Measurements from ENCODE around the gene ZAP70.

The ZAP70 gene

DNA sequence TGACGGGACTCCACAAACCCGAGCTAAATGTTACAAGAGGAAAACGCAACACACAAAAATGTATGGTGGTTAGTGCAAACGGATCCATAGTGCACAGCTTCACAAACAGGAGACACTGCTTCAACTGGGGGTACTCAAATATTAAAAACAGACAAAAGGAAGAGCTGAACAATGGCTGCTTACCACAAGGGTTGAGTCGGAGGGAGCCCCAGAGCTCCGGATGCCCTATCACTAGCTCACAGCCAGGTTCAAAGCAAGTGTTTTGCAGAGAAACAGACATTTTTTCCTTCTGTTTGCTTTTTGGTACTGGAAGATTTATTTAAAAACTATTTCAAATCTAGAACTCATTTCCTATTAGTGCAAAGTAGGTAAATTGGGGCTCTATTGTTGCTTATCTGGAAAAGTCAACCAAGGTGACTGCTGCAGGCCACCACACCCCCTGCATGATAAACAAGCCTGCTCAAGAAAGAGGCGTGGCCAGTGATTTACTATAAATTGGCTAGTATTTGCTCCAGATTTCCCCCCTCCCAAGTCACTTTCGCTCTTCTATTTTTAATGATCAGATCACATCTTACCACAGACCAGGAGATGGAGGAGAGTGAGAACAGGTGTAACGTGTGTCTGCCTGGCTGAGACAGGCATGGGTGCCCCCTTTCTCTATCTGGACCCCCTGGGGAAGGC lies 46.5 kb downstream of the ZAP70 start:
- H3K27ac ChIP-seq (ENCODE audit: low read depth, low read length), result no peak overlapping the region
- no peaks in the 10 kb centered on the region for H3K4me1 ChIP-seq (ENCODE audit: control insufficient read depth, insufficient read depth, low read length)
- peaks cover 57% of the 10 kb centered on the region for H3K36me3 ChIP-seq (ENCODE audit: control insufficient read depth, insufficient read depth, low read length)

DNA sequence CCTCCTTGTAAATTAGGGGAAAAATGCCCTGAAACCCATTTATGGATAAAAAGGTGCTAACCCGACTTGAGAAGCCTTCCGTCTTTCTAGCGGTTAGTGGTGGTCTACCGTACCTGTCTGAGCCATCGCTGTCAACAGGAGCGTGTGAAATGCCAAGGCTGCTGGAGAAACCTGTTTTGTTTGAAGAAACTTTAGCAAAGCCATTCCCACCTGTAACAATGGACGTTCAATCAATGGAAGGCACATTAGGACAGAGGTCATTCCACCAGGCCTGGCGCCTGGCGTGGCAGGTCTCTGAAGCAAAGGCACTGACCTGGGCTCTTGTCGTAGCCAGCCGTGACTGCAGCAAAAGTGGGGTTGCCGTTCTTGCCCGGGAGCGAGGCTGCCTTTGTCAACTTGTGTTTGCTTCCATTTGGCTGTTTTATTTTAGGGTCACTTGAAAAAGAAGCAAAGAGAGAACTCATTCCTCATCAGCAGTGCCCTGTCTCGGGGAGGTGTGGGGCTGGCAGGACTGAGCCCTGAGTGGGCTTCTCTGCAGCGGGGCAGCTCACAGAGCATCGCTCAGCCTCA lies 47.2 kb downstream of the ZAP70 start:
- H3K27ac ChIP-seq (ENCODE audit: low read depth, low read length), result no peak overlapping the region
- H3K4me1 ChIP-seq (ENCODE audit: control insufficient read depth, insufficient read depth, low read length), result no peaks in the 10 kb centered on the region
- H3K36me3 ChIP-seq (ENCODE audit: control insufficient read depth, insufficient read depth, low read length), result peaks cover 57% of the 10 kb centered on the region
- H3K27me3 ChIP-seq (ENCODE audit: control insufficient read depth, insufficient read depth, low read length), result no peaks in the 10 kb centered on the region
- H3K4me3 ChIP-seq (ENCODE audit: low read length), result no peak overlapping the region
- H3K9ac ChIP-seq (ENCODE audit: low read length), result no peak overlapping the region

More for the DNA sequence above, 46.5 kb downstream of the ZAP70 start:
- no peak overlapping the region for H3K9ac ChIP-seq (ENCODE audit: low read length)
- no peak overlapping the region for H3K4me3 ChIP-seq (ENCODE audit: low read length)
- no peaks in the 10 kb centered on the region for H3K27me3 ChIP-seq (ENCODE audit: control insufficient read depth, insufficient read depth, low read length)

DNA sequence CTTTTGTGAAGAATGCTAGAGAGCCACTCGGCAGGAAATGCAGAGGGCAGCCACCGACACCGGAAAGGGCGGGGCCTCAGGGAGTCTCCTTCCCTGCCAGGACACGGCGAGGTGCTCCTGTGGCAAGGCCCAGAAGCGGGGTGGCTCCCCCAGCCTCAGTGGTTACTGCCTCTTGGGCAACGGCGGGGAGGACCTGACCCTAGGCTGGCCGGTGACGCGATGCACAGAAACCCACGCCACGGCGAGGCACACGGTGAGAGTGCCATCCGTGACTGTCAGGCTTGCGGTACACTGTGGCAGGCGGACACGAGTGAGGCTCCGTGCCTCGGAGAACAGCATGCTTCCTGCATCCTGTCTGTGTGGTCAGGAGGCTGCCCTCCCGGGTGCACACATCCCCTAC lies 47.8 kb downstream of the ZAP70 start:
- H3K4me1 ChIP-seq (ENCODE audit: control insufficient read depth, insufficient read depth, low read length), result no peaks in the 10 kb centered on the region
- H3K36me3 ChIP-seq (ENCODE audit: control insufficient read depth, insufficient read depth, low read length), result peaks cover 60% of the 10 kb centered on the region
- H3K27me3 ChIP-seq (ENCODE audit: control insufficient read depth, insufficient read depth, low read length), result no peaks in the 10 kb centered on the region
- H3K27ac ChIP-seq (ENCODE audit: low read depth, low read length), result no peak overlapping the region
- H3K4me3 ChIP-seq (ENCODE audit: low read length), result no peak overlapping the region
- no peak overlapping the region for H3K9ac ChIP-seq (ENCODE audit: low read length)

DNA sequence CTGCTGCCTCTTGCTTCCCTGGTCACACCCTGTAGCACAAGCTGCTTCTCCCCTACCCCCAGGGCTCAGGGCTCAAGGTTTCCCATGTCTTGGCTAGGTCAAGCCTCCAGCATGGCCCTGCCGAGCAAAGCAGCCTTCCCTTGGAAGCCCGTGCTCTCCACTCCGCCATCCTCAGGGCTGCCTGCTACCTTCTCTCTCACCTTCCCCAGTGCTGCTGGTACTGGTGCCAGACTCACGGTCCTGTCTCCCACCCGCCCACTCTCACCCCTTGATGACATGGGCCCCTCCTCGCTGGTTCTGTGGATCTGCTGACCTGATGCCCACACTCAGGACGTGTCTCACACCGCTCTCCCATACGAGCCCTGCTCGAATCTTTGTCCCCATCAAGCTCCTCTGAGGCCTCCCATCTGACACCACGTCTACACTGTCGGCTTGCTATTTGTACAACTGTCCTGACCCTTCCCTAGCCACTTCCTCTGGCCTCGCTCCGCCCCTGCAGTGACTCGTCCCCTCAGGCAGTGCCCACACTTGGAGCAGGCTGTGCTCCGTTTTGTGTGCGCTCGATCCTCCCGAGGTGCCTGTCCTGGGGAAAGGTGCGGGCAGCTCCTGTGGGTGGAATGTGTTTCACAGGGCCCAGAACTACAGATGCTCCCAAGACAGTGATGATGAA lies 49.9 kb downstream of the ZAP70 start:
- Histone ChIP-seq H3K27ac (ENCODE audit: low read depth, low read length) (no peak overlapping the region), H3K36me3 (ENCODE audit: control insufficient read depth, insufficient read depth, low read length) (peaks cover 59% of the 10 kb centered on the region), H3K9ac (ENCODE audit: low read length) (no peak overlapping the region), H3K4me1 (ENCODE audit: control insufficient read depth, insufficient read depth, low read length) (no peaks in the 10 kb centered on the region), H3K27me3 (ENCODE audit: control insufficient read depth, insufficient read depth, low read length) (no peaks in the 10 kb centered on the region), H3K4me3 (ENCODE audit: low read length) (no peak overlapping the region)

DNA sequence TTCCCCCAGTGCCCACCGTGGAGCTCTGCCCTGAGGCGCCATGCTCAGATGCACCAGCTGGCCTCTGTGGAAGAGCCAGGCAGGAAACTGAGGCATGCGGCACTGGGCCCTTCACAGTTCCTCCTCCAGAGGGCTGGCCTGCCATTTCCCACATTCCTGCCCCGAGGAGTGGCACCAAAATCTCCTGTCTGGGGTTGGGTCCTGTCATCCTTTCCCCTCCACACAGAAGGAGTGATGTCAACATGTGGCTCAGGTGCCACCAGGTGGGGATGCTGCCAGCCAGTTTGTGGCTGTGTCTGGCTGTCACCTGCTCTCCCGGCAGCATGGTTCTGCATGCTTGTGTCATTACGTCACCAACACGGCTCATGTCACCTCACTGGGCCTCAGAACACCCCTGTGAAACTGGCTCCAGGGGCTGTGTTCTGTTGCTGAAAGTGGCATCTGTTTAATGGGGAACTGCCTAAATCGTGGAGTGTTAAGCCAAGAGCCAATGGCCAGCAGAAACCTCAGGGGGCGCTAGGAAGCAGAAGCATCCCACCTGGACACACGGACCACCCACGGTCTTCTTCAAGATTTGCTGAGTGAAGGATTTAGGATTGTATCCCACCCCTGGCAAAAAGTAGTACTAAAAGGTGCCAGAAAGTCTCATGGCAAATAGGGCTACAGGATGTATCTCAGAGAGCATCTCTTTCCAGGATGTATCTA lies 51.3 kb downstream of the ZAP70 start:
- Histone ChIP-seq H3K27ac (ENCODE audit: low read depth, low read length) (no peak overlapping the region), H3K9ac (ENCODE audit: low read length) (no peak overlapping the region), H3K27me3 (ENCODE audit: control insufficient read depth, insufficient read depth, low read length) (no peaks in the 10 kb centered on the region), H3K36me3 (ENCODE audit: control insufficient read depth, insufficient read depth, low read length) (peaks cover 49% of the 10 kb centered on the region), H3K4me3 (ENCODE audit: low read length) (no peak overlapping the region), H3K4me1 (ENCODE audit: control insufficient read depth, insufficient read depth, low read length) (no peaks in the 10 kb centered on the region)

DNA sequence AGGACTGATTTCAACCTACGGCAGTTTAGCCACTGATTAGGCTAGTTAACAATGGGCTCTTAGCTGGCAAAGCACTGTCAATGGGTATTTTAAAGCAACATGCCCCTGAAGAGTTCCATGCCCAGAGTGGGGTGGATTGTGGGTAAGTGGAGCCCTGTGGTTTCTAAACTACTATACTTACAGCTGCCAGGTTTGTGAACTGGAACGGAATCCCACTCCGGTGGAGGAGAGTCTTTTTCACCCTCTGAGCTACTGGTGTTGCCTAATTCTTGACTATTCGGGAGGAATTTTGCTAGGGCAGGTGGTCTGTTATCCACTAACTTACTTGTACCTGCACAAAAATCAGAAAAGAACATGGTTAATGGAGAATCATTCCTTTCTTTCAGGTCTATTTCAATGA lies 52.6 kb downstream of the ZAP70 start:
- Histone ChIP-seq H3K9ac (ENCODE audit: low read length) (no peak overlapping the region), H3K27ac (ENCODE audit: low read depth, low read length) (no peak overlapping the region), H3K27me3 (ENCODE audit: control insufficient read depth, insufficient read depth, low read length) (no peaks in the 10 kb centered on the region), H3K4me3 (ENCODE audit: low read length) (no peak overlapping the region), H3K4me1 (ENCODE audit: control insufficient read depth, insufficient read depth, low read length) (no peaks in the 10 kb centered on the region), H3K36me3 (ENCODE audit: control insufficient read depth, insufficient read depth, low read length) (peaks cover 42% of the 10 kb centered on the region)

DNA sequence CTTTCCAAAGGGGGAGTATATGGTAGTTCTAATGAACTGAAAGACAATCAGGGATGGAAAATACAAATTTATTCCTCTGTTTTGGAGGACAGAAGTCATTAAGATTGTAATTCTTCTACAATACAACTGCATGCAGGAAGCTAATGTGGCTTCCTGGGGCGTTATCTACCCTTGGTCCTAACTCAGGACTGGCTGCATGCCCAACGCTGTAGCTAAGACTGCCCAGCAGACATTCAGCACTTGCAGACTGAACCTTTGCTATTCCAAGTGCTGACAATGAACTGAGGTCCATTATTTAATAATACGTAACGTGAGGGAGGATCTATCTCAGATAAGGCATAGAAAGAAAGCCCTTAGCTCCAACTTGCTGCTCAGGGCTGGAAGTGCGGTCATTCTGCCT lies 53.2 kb downstream of the ZAP70 start:
- Histone ChIP-seq H3K4me1 (ENCODE audit: control insufficient read depth, insufficient read depth, low read length) (no peaks in the 10 kb centered on the region), H3K36me3 (ENCODE audit: control insufficient read depth, insufficient read depth, low read length) (peaks cover 42% of the 10 kb centered on the region)

DNA sequence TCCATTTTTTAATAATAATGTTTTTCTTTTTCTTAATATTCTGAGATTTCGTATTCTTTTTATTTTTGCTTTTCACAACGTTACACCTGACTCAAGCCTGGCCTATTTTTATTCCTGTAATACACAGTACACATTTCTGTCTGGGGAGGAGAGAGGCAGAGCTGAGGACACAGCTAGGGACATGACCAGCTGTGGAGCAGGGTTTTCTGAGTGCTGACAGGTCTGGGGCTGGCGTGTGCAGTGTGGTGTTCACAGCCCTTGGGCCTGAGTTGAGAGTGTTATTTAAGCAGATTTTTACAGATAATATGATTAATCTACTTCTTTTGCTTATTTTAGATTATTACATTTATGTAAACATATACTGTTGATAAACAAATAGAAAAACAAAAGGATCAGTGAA lies 55.9 kb downstream of the ZAP70 start:
- no peaks in the 10 kb centered on the region for H3K4me1 ChIP-seq (ENCODE audit: control insufficient read depth, insufficient read depth, low read length)
- no peaks in the 10 kb centered on the region for H3K27me3 ChIP-seq (ENCODE audit: control insufficient read depth, insufficient read depth, low read length)
- H3K9ac ChIP-seq (ENCODE audit: low read length), result no peak overlapping the region
- H3K4me3 ChIP-seq (ENCODE audit: low read length), result no peak overlapping the region
- no peak overlapping the region for H3K27ac ChIP-seq (ENCODE audit: low read depth, low read length)
- peaks cover 38% of the 10 kb centered on the region for H3K36me3 ChIP-seq (ENCODE audit: control insufficient read depth, insufficient read depth, low read length)

More for the DNA sequence above, 53.2 kb downstream of the ZAP70 start:
- no peak overlapping the region for H3K4me3 ChIP-seq (ENCODE audit: low read length)
- no peak overlapping the region for H3K27ac ChIP-seq (ENCODE audit: low read depth, low read length)
- H3K9ac ChIP-seq (ENCODE audit: low read length), result no peak overlapping the region
- no peaks in the 10 kb centered on the region for H3K27me3 ChIP-seq (ENCODE audit: control insufficient read depth, insufficient read depth, low read length)

DNA sequence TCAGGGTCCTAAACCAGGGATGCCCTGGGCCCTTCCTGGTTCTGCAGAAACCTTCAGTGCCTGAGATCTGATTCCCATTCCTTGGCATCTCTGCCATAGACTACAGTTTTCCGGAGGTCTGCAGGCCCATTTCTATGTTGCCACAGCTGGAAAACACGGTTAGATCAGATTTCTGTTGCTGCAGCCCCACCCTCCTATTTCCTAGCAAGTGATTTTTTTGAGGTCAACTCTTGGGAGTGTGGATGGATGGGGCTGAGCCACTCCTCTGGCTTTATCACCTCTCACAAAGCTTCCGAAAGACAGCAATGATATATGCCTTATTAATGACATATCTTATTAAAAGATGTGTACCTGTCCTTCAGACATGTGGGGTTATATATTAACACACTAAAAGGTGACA lies 56.3 kb downstream of the ZAP70 start:
- H3K36me3 ChIP-seq (ENCODE audit: control insufficient read depth, insufficient read depth, low read length), result peaks cover 34% of the 10 kb centered on the region
- no peak overlapping the region for H3K4me3 ChIP-seq (ENCODE audit: low read length)
- no peak overlapping the region for H3K9ac ChIP-seq (ENCODE audit: low read length)
- H3K27ac ChIP-seq (ENCODE audit: low read depth, low read length), result no peak overlapping the region
- H3K27me3 ChIP-seq (ENCODE audit: control insufficient read depth, insufficient read depth, low read length), result no peaks in the 10 kb centered on the region
- no peaks in the 10 kb centered on the region for H3K4me1 ChIP-seq (ENCODE audit: control insufficient read depth, insufficient read depth, low read length)

DNA sequence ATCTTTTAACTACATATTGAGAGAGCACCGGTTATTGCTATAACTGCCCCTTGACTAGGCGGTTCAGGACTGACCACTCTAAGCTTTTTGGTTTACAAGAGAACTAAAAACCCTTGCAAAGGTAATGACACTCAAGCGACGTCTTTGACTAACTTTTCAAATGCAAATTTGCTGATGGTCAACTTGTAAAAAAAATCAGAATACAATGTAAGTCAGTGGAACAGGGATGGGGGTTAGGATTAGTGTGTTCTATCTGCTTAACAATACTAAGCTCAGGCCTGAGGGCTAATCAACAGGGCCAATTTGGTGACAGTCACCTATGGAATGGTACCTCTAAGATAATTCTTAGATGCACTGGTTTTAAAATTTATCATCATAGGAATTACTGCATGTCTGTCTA lies 57.1 kb downstream of the ZAP70 start:
- Histone ChIP-seq H3K4me3 (ENCODE audit: low read length) (no peak overlapping the region), H3K27ac (ENCODE audit: low read depth, low read length) (no peak overlapping the region), H3K27me3 (ENCODE audit: control insufficient read depth, insufficient read depth, low read length) (no peaks in the 10 kb centered on the region), H3K36me3 (ENCODE audit: control insufficient read depth, insufficient read depth, low read length) (peaks cover 27% of the 10 kb centered on the region), H3K9ac (ENCODE audit: low read length) (no peak overlapping the region), H3K4me1 (ENCODE audit: control insufficient read depth, insufficient read depth, low read length) (no peaks in the 10 kb centered on the region)

DNA sequence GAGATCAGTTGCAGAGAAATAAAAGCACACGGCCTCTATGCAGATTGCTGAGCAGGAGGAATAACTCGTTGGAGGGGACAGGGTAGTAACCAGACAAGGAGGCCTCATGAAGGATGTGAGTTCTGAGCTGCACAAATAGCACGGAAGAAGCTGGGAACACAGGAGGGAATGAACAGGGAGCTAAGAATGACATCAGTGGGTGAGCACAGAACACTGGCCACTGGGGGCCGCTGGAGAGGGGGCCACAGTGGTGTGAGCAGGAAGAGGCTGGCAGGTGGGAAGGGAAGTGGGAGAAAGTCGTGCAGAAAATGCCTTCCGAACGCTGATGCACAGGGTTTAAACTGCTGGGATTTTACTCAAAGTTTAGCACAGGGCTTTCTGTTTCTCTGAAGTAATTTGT lies 61.0 kb downstream of the ZAP70 start:
- H3K9ac ChIP-seq (ENCODE audit: low read length), result no peak overlapping the region
- H3K4me1 ChIP-seq (ENCODE audit: control insufficient read depth, insufficient read depth, low read length), result no peaks in the 10 kb centered on the region
- H3K4me3 ChIP-seq (ENCODE audit: low read length), result no peak overlapping the region
- H3K27ac ChIP-seq (ENCODE audit: low read depth, low read length), result no peak overlapping the region
- peaks cover 16% of the 10 kb centered on the region for H3K36me3 ChIP-seq (ENCODE audit: control insufficient read depth, insufficient read depth, low read length)
- H3K27me3 ChIP-seq (ENCODE audit: control insufficient read depth, insufficient read depth, low read length), result no peaks in the 10 kb centered on the region

DNA sequence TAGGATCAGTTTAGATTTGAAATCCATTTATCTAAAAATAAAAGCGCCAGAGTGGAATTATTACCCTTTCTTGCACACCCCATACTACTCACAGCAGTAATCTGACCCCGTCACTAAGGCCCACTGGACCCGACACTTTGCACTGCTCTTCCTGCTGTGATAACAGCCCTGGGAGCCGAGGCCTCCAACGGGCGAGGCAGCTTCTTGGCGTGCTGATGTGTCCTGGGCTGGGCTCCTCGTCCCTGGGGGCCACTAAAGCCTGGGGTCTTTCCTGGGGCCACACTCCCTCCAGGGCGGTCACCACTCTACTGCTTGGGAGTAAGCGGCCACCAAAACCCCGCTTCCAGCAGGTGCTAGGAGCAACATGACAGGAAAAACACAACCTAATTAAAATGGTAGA lies 61.7 kb downstream of the ZAP70 start:
- Histone ChIP-seq H3K27ac (ENCODE audit: low read depth, low read length) (no peak overlapping the region), H3K9ac (ENCODE audit: low read length) (no peak overlapping the region), H3K27me3 (ENCODE audit: control insufficient read depth, insufficient read depth, low read length) (no peaks in the 10 kb centered on the region), H3K4me1 (ENCODE audit: control insufficient read depth, insufficient read depth, low read length) (no peaks in the 10 kb centered on the region), H3K4me3 (ENCODE audit: low read length) (no peak overlapping the region), H3K36me3 (ENCODE audit: control insufficient read depth, insufficient read depth, low read length) (peaks cover 16% of the 10 kb centered on the region)

All from rectal smooth muscle tissue (tissue), 1 donor.